ENCODE measurements around the gene SPOCK2.

DNA sequence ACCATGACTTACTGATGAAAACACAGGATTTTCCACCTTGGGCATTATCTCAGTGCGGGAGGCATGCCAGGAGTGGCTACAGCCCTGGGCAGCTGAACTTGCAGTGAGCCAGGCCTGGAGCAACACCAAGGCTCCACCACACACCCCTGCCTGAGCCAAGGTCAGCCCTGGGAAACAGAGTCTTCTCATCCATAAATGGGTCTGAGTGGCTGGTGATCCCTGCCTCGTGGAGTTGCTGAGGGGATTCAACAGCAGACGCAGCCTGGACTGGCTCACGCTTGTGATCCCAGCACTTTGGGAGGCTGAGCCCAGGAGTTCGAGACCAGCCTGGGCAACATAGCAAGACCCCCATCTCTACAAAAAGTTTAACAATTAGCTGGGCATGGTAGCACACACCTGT lies 32.2 kb downstream of the SPOCK2 start:
- TF ChIP-seq JUN (IDR thresholded peaks at IDR 0.05; ENCODE audit: borderline replicate concordance, insufficient read depth, insufficient read length, low read depth): no peak
- TF ChIP-seq, protein P1, sequence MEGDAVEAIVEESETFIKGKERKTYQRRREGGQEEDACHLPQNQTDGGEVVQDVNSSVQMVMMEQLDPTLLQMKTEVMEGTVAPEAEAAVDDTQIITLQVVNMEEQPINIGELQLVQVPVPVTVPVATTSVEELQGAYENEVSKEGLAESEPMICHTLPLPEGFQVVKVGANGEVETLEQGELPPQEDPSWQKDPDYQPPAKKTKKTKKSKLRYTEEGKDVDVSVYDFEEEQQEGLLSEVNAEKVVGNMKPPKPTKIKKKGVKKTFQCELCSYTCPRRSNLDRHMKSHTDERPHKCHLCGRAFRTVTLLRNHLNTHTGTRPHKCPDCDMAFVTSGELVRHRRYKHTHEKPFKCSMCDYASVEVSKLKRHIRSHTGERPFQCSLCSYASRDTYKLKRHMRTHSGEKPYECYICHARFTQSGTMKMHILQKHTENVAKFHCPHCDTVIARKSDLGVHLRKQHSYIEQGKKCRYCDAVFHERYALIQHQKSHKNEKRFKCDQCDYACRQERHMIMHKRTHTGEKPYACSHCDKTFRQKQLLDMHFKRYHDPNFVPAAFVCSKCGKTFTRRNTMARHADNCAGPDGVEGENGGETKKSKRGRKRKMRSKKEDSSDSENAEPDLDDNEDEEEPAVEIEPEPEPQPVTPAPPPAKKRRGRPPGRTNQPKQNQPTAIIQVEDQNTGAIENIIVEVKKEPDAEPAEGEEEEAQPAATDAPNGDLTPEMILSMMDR (IDR thresholded peaks at IDR 0.05; ENCODE audit: extremely low read depth in 1 of 2, insufficient read depth in 1 of 2, low read depth in 1 of 2, low read length in 2 of 2): no peak
